Prostate gland (tissue), 2 donors: ENCODE data around the gene PTPN14.

Experiments
- CTCF ChIP-seq, 4 experiments: fragments of 200-600 bp in 2 of 4; fragments of 450-650 bp in 2 of 4; sonication (generic) in 2 of 4; IDR thresholded peaks; 1 replicate in 3 of 4; 2 replicates in 1 of 4; pipeline ENCODE4 v1.5.1; 2016 to 2019; ENCODE audit warnings: antibody characterized with exemption in 4 of 4, mild to moderate bottlenecking in 2 of 4, moderate library complexity in 2 of 4
- POLR2A ChIP-seq: fragments of 450-650 bp; IDR thresholded peaks from one replicate; pipeline ENCODE4 v1.6.1; 2016; ENCODE audit warnings: antibody characterized with exemption, mild to moderate bottlenecking
- POLR2AphosphoS5 ChIP-seq: sonication (generic); formaldehyde crosslinking; IDR thresholded peaks from one replicate; pipeline ENCODE4 v1.6.1; 2017; ENCODE audit warnings: antibody characterized with exemption

- TF ChIP-seq CTCF (IDR thresholded peaks at IDR 0.05), result no peak
- TF ChIP-seq POLR2A, result no peak
- TF ChIP-seq POLR2AphosphoS5, result no peak
Measured at GRCh38 chr1:214344897-214345296, 206.5 kb downstream of the PTPN14 start.
